ENCODE results near the gene FEM1A. TPM values are rescaled to one million over a fixed set of nuclear protein-coding genes. Genes with fewer than 3 reads are reported as not detected.
"Not testable (repeated sequence)": the region's sequence is repeated elsewhere in the genome, so short reads cannot be mapped to it uniquely, and the experiment has no call there.

The FEM1A gene
- total RNA-seq, 1 donor from 2014 or later, result 17.3 TPM

- Mint-ChIP-seq H3K4me3 (no peak overlapping the region), H3K27me3 (ENCODE audit: low read depth) (no peaks in the 10 kb centered on the region), H3K4me1 (no peaks in the 10 kb centered on the region), H3K36me3 (ENCODE audit: low read depth) (no peaks in the 10 kb centered on the region), H3K9me3 (peaks cover 2% of the 10 kb centered on the region), H3K27ac (ENCODE audit: unreplicated experiment) (no peak overlapping the region)
- TF ChIP-seq CTCF (conservative IDR thresholded peaks at IDR 0.05), result peak; percentile 84
- peak; percentile 91 for DNase-seq (ENCODE audit: low read depth, low spot score)
Measured at GRCh38 chr19:4803736-4804695, 12.5 kb downstream of the FEM1A start.

GRCh38 chr19:4805140-4805539 is 13.6 kb downstream of the FEM1A start:
- H3K27me3 Mint-ChIP-seq (ENCODE audit: low read depth); H3K4me3 Mint-ChIP-seq; H3K36me3 Mint-ChIP-seq (ENCODE audit: low read depth); H3K4me1 Mint-ChIP-seq; H3K27ac Mint-ChIP-seq (ENCODE audit: unreplicated experiment); DNase-seq (ENCODE audit: low read depth, low spot score); H3K9me3 Mint-ChIP-seq: not testable (repeated sequence)

- H3K36me3 Mint-ChIP-seq (ENCODE audit: low read depth), result no peaks in the 10 kb centered on the region
- no peak for DNase-seq (ENCODE audit: low read depth, low spot score)
- H3K27me3 Mint-ChIP-seq (ENCODE audit: low read depth), result no peaks in the 10 kb centered on the region
- no peak overlapping the region for H3K4me3 Mint-ChIP-seq
- no peak for TF ChIP-seq CTCF (conservative IDR thresholded peaks at IDR 0.05)
- H3K9me3 Mint-ChIP-seq, result no peaks in the 10 kb centered on the region
- no peak overlapping the region for H3K27ac Mint-ChIP-seq (ENCODE audit: unreplicated experiment)
- H3K4me1 Mint-ChIP-seq, result peaks cover 4% of the 10 kb centered on the region
Measured at GRCh38 chr19:4806384-4806783, 14.8 kb downstream of the FEM1A start.

- H3K9me3 Mint-ChIP-seq, result no peaks in the 10 kb centered on the region
- DNase-seq (ENCODE audit: low read depth, low spot score), result no peak
- peaks cover 4% of the 10 kb centered on the region for H3K4me1 Mint-ChIP-seq
- no peaks in the 10 kb centered on the region for H3K27me3 Mint-ChIP-seq (ENCODE audit: low read depth)
- no peak for TF ChIP-seq CTCF (conservative IDR thresholded peaks at IDR 0.05)
- no peak overlapping the region for H3K4me3 Mint-ChIP-seq
- H3K27ac Mint-ChIP-seq (ENCODE audit: unreplicated experiment), result no peak overlapping the region
- H3K36me3 Mint-ChIP-seq (ENCODE audit: low read depth), result no peaks in the 10 kb centered on the region
Measured at GRCh38 chr19:4807188-4807587, 15.7 kb downstream of the FEM1A start.

GRCh38 chr19:4811328-4812131 is 20.0 kb downstream of the FEM1A start:
- Mint-ChIP-seq H3K27ac (ENCODE audit: unreplicated experiment) (no peak overlapping the region), H3K4me3 (no peak overlapping the region), H3K27me3 (ENCODE audit: low read depth) (no peaks in the 10 kb centered on the region), H3K36me3 (ENCODE audit: low read depth) (no peaks in the 10 kb centered on the region), H3K4me1 (peaks cover 10% of the 10 kb centered on the region), H3K9me3 (peaks cover 7% of the 10 kb centered on the region)
- peak; percentile 96 for DNase-seq (ENCODE audit: low read depth, low spot score)
- peak; percentile 85 for TF ChIP-seq CTCF (conservative IDR thresholded peaks at IDR 0.05)
